ENCODE measurements around the gene PRKCE.

GRCh38 chr2:45932278-45932975, 281.0 kb downstream of the PRKCE start:
- TF ChIP-seq, protein P1, sequence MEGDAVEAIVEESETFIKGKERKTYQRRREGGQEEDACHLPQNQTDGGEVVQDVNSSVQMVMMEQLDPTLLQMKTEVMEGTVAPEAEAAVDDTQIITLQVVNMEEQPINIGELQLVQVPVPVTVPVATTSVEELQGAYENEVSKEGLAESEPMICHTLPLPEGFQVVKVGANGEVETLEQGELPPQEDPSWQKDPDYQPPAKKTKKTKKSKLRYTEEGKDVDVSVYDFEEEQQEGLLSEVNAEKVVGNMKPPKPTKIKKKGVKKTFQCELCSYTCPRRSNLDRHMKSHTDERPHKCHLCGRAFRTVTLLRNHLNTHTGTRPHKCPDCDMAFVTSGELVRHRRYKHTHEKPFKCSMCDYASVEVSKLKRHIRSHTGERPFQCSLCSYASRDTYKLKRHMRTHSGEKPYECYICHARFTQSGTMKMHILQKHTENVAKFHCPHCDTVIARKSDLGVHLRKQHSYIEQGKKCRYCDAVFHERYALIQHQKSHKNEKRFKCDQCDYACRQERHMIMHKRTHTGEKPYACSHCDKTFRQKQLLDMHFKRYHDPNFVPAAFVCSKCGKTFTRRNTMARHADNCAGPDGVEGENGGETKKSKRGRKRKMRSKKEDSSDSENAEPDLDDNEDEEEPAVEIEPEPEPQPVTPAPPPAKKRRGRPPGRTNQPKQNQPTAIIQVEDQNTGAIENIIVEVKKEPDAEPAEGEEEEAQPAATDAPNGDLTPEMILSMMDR (conservative IDR thresholded peaks at IDR 0.05 in 1 of 2, IDR thresholded peaks at IDR 0.05 in 1 of 2; ENCODE audit: low read depth in 1 of 2, low read length in 2 of 2): no peak
- no peak for TF ChIP-seq EZH2 (IDR thresholded peaks at IDR 0.05; ENCODE audit: low read length, missing control alignments)

Data from fibroblast of lung (primary cell).